Glomerular visceral epithelial cell (primary cell): ENCODE data around the gene PLCD3.

Experiments used
- DNase-seq: peaks from one replicate; pipeline ENCODE4 v3.0.0-alpha.2; 2016; ENCODE audit errors: extremely low spot score

The PLCD3 gene

GRCh38 chr17:45117848-45118646, 14.3 kb downstream of the PLCD3 start:
- DNase-seq: no peak

DNA sequence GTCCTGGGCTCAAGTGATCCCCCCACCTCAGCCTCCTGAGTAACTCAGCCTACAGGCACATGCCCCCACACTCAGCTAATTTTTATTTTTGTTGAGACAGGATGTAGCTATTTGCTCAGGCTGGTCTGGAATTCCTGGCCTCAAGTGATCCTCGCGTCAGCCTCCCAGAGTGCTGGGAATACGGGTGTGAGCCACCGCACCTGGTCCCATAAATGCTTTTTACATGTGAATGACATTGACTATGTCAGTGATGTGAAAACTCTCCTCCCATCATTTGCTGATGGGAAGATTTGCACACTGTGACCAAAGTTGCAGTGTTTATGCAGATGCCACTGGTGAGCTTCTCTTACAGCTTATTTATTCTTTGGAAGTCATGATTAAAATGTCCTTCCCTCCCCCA, 15.0 kb downstream of the PLCD3 start:
- DNase-seq: no peak

DNA sequence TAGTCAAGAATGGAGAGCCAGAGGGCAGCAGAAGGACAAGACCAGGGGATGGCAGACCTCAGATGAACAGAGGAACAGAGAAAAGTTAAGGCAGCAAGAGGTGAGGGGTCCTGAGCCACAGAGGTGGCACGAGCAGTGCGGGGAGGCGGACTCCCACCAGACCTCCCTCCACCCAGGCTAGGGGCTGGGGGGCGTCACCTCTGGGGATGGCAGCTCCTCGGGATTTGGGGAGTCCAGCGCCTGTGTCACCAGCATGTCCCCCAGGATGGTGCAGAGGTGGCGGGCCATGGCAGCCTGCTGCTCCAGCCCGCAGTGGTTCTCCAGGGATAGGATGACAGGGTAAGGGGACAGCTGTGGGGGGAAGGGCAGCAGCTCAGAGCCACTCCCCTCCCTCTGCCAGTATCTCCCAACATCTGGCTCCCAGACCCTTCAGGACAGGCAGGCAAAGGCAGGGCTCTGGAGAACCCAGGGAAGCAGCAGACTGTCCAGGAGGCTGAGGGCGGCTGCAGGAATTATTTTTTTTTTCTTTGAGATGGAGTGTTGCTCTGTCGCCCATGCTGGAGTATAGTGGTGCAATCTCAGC, 15.8 kb downstream of the PLCD3 start:
- DNase-seq: no peak

GRCh38 chr17:45115871-45116270, 16.4 kb downstream of the PLCD3 start:
- DNase-seq: no peak

DNA sequence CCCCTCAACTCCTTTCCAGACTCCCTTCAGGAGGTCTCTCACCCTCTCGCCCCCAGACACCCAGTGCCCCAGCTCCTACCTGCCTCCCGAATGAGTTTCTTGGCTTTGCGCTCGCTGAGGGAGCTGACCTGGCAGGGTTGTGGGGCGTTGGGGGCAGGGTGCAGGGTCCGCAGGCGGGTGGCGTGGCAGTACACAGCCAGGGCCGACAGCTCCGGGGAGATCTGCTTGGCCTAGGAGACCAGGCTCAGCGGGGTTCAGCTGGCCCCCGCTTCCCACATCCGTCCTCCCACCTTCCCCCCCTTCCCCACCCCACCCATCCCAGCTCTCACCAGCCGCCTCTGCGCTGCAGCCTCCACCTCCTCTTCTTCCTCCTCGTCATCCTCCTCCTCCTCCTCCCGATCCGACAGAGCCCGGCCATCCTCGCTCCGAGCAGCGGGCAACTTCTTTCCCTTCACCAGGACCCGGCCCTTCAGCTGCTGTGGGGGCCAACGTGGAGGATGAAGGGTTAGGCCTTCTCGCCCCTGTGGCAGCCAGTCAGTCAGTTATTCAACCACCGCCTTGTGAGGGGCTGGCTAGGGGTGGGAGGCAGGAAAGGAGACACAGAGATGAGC, 17.2 kb downstream of the PLCD3 start:
- no peak for DNase-seq

DNA sequence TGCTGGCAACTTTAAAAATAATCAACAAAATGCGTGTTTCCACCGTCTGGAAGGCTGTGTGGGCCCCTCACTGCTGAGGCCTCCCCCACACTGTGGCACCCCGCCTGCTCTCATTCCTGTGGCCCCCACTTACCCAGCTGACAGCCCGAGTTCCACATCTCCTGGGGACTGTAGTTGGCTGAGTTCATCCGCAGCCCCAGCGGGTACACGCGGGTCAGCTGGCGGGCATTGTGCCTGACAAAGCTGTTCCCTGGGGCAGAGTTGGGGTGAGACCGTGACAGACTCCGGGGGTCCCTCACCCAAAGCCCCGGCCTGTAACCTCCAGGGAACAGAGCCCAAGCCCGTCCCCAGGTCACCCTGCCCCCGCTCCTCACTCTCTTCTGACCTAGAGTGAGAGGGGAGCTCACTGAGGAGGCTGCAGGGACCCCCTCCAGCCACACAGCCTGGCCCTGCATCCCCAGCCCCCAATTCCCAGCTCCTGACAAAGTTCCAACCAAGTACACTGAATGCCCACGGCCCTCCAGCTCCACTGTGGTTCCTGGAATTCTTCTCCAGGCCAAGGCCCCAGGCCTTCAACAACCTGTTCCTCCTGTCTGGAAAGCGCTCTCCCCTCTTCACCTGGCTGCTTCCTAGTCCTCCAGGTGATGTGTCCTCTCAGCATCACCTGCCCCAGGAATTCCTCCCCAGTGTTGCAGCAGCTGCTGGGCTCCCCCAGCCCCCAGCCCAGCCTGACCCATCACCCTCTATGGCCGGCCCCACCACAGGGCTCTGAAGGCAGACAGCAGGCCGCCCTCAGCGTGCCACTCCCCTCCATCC, 18.0 kb downstream of the PLCD3 start:
- no peak for DNase-seq

GRCh38 chr17:45113424-45113754, 18.9 kb downstream of the PLCD3 start:
- no peak for DNase-seq

- DNase-seq: no peak
Measured at GRCh38 chr17:45112559-45113423, 19.5 kb downstream of the PLCD3 start.

GRCh38 chr17:45111850-45112249, 20.5 kb downstream of the PLCD3 start:
- DNase-seq: no peak

DNA sequence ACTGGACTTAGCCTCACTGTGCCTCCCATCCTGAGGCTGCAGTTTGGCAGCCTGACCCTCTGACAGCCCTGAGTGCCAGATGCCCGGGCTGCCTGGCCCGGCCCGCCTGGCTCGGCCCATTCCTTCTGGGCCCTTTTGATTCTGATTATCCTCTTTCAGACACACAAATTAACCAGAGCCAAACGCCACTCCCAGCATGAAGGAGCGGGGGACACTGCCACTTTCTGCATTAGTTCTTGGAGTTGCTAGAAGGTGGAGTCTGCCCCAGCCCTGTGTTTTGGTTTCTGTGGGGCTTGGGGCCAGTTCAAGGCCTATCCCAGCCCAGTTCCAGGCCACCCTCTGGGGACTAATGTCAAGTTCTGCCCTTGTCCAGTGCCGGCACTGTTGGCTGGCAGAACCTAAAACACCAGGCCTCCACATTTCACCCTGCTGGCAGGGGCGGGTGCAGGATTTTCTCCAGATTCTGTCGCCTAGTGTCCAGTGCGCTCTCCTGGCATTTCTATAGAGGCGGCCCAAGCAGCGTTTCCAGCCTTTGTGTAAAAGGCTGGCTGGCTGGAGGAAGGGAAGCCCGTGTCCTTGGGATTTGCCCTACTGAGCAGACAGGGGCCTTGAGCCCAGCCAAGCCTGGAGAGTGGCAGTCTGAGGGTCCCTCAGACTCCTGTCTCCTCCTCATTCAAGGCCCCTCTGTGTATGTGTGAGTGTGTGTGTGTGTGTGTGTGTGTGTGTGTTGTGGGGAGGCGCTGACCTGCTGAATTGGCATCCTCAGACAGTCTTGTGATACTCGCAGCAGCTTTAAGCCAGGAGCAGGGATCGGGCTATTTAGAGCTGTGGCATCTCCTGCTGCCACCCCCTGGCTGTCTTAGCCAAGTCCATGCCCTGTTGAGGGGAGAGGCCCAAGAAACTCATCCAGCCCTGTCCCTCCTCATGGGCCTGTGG, 21.4 kb downstream of the PLCD3 start:
- DNase-seq: no peak

- no peak for DNase-seq
Measured at GRCh38 chr17:45108595-45109521, 23.5 kb downstream of the PLCD3 start.

- DNase-seq: no peak
Measured at GRCh38 chr17:45108051-45108450, 24.3 kb downstream of the PLCD3 start.

DNA sequence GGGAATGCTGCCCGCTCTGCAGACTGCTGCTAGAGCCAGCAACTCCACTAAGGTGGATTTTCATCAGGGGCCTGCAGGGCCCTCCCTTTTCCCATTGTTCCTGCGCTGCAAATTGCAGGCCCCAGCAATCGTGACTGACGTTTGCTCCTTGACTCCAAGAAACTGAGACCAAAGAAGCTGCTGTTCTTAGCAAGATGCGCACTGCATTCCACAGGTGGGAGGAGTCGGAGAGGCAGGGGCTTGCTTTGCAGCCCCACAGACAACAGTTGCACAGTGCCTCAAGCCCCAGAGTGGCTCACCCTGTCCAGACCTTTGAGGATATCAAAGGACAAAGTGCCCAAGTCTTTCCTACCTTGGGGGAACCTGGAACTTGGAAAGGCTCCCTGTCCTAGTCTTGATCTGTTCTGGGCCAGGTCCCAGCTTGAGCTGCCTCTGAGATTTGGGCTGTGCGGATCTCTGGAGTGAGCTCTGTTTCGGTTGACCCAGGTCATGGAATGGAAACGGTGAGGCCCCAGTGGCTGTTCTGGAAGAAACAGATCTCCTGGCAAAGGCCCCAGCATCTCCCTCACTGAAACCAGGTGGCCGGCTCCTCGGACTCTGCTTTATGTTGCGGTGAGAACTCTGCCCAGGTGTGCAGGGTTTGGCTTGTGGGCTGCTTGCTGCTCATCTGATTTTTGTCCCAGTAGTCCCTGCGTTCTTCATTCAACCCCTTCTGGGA, 24.9 kb downstream of the PLCD3 start:
- no peak for DNase-seq

- no peak for DNase-seq
Measured at GRCh38 chr17:45106582-45106981, 25.7 kb downstream of the PLCD3 start.

DNA sequence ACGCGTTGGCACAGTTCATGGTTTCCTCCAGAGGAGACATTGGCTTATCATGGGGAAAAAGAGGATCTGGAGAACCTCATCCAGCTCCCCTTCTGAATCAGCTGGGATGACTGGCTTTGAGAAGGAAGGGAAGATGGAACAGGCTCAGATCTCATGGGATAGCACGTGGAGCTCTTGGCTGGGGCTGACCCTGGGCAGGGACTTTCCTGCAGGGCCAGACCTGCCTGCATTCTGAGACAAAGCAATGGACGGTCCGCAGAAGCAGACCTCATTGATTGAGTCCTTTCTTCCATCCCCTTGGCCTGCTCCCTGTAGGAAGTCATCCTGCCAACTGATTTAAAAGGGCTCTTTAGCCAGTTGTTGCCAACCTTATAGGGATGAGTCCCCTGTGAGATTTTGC, 26.2 kb downstream of the PLCD3 start:
- DNase-seq: no peak

DNA sequence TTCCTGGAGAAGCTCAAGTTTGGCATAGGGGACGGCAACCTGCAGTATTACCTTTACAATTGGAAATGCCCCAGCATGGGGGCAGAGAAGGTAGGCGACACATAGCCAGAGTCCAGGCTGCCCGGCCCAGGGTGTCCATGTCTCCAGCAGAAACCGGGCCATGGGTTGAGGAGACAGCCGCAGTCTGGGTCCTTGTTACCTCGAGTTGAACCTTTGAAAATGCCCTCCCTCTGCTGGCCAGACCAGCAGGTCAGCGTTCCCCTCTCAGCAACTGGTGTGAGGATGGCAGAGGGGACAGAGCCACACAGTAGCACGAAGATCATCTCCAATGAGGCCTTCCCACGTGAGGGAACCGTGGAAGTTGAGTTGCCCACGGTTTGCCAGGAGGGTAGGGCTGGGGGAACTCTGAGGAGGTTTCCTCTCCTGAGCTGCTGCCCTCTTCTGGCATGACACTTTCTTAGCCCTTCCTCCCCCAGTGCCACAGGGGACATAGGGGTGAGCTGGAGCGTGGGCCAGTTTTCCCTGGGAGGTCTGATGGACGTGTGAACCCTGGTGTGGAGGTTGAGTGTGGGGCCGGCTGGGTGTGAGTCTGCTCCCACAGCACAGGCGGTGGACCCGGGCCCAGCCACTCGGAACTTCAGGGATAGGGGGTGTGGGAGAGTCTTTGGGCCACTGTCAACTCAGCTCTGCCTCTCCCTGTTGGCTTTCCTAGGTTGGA, 27.2 kb downstream of the PLCD3 start:
- no peak for DNase-seq

- no peak for DNase-seq
Measured at GRCh38 chr17:45104497-45104896, 27.8 kb downstream of the PLCD3 start.

DNA sequence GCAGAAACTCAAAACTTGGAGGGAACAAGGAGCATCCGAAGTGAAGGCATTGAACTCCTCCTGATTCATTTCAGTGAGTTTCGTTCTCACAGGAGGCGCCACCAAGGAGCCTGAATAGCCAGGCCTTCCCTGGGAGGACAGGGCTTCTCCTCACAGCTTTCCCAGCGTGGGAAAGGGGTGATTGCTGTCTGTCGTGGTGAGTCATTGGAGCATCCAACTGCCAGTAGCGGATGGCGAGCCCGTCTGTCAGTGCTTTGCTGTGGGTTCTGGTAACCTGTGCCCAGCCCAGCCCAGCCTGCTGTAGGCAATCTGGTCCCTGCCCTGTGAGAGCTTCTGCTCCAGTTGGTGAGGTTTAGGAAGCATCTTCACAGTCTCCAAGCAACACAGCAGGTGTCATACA, 28.3 kb downstream of the PLCD3 start:
- DNase-seq: no peak
